HepG2 (cell line): Measurements from ENCODE around the gene NOXO1.

Experiments used
- CBX2 ChIP-seq, 2 experiments: fragments of 200-600 bp in 1 of 2; sonication (generic); formaldehyde crosslinking in 1 of 2; IDR thresholded peaks; 2 replicates each; pipeline versions ENCODE4 v1.7.0 to v1.8.1; 2018 to 2022; ENCODE audit warnings: low read depth in 2 of 2, low read length in 1 of 2, mild to moderate bottlenecking in 1 of 2, missing genetic modification reagents in 1 of 2
- CCDC6 ChIP-seq: sonication (generic); formaldehyde crosslinking; IDR thresholded peaks from 2 replicates; pipeline ENCODE4 v1.8.1; 2022; ENCODE audit warnings: mild to moderate bottlenecking, missing genetic modification reagents, moderate library complexity
- CTCF ChIP-seq: sonication (generic); formaldehyde crosslinking; IDR thresholded peaks from 2 replicates; pipeline ENCODE4 v1.5.0; 2020; ENCODE audit warnings: mild to moderate bottlenecking, missing genetic modification reagents, moderate library complexity
- HNRNPL ChIP-seq: fragments of 200-400 bp; formaldehyde crosslinking; IDR thresholded peaks from 2 replicates; pipeline ENCODE4 v1.6.1; 2017; ENCODE audit warnings: mild to moderate bottlenecking, low read depth, low read length
- IRX3 ChIP-seq: sonication (generic); formaldehyde crosslinking; IDR thresholded peaks from 2 replicates; pipeline ENCODE4 v1.8.1; 2023; ENCODE audit warnings: mild to moderate bottlenecking, low read depth, missing genetic modification reagents, borderline replicate concordance
- ZNF136 ChIP-seq: sonication (generic); formaldehyde crosslinking; IDR thresholded peaks from 2 replicates; pipeline ENCODE4 v1.8.1; 2022; ENCODE audit warnings: low read depth, mild to moderate bottlenecking, moderate library complexity, missing genetic modification reagents
- ZNF274 ChIP-seq: sonication (generic); formaldehyde crosslinking; IDR thresholded peaks from 2 replicates; pipeline ENCODE4 v1.5.1; 2020; ENCODE audit warnings: mild to moderate bottlenecking, missing genetic modification reagents
- ZNF644 ChIP-seq: IDR thresholded peaks from 2 replicates; pipeline ENCODE4 v1.6.1; 2016; ENCODE audit warnings: low read depth

DNA sequence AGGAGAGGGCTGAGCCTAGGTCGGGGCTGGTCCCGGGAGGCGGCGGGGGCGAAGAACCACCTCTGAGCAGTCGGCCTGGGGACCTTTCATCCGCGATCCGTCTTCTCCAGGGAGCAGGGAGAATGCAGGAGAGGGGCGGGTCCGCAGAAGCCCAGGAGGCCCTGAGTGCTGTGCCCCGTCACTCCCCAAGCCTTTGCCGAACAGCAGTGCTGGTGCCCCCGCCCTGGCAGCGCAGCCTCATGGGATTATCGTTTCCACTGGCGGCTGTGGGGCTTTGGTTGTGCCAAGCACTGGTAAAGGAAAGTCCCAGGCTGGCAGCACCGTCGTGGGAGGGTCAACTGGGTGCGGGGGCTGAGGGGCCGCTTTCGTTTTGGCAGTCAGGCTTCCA lies 8.8 kb downstream of the NOXO1 start:
- TF ChIP-seq CTCF (CRISPR knock-in tag), result no peak
- no peak for TF ChIP-seq ZNF274
- TF ChIP-seq ZNF136 (CRISPR knock-in tag), result no peak
- TF ChIP-seq HNRNPL, result 0 out of 2 replicates have a peak, but pooled peaks have one; percentile 33
- TF ChIP-seq ZNF644 (CRISPR knock-in tag), result no peak
- no peak for TF ChIP-seq CBX2 (IDR thresholded peaks at IDR 0.05; ENCODE audit: low read depth, low read length)
- no peak for TF ChIP-seq CBX2 (CRISPR knock-in tag; IDR thresholded peaks at IDR 0.05; ENCODE audit: low read depth)
- TF ChIP-seq IRX3, result no peak
- TF ChIP-seq CCDC6 (CRISPR knock-in tag), result no peak
